Stimulated activated memory B cell treated with anti-CD40 and anti-IgM and Interleukin-4, amounts not matched to agents 10 μg/mL and 1 μg/mL and 100 μg/mL, for 72 hours (primary cell): ENCODE measurements around the gene ARHGAP6.

ENCODE experiments used
- ATAC-seq: fragments of 150-1000 bp; cut with Tn5 transposase; 2 replicates; pipeline ENCODE4 v1.10.0; 2021
- H3K27ac Mint-ChIP-seq: one replicate; pipeline ENCODE4 v1.8.0; 2022; ENCODE audit warnings: mild to moderate bottlenecking, mixed read lengths
- H3K27me3 Mint-ChIP-seq: one replicate; pipeline ENCODE4 v1.8.0; 2022; ENCODE audit warnings: mixed read lengths
- H3K36me3 Mint-ChIP-seq: one replicate; pipeline ENCODE4 v1.8.0; 2022; ENCODE audit warnings: mixed read lengths
- H3K4me1 Mint-ChIP-seq: one replicate; pipeline ENCODE4 v1.8.0; 2022; ENCODE audit warnings: mixed read lengths
- H3K4me3 Mint-ChIP-seq: one replicate; pipeline ENCODE4 v1.8.0; 2022; ENCODE audit warnings: mild to moderate bottlenecking, moderate library complexity, mixed read lengths
- H3K9me3 Mint-ChIP-seq: one replicate; pipeline ENCODE4 v1.8.0; 2022; ENCODE audit warnings: mixed read lengths

The ARHGAP6 gene

DNA sequence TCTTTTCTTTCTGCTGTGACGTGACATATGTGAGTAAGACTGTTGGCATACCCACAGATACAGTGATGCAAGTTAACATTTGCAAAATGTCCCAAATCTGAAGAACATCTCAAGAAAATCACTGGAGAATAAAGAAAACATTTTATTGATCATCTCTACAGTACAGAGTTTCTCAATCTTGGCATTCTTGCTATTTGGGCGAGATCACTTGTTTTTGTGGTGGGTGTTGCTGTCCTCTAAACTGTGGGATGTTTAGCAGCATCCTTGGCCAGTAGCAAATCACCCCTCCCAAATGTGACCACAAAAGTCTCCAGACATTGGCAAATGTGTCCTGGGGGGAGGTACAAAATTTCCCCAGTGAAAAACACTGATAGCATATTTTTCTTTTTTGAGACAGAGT lies 343.7 kb downstream of the ARHGAP6 start:
- no peak overlapping the region for H3K4me3 Mint-ChIP-seq
- no peaks in the 10 kb centered on the region for H3K4me1 Mint-ChIP-seq
- H3K36me3 Mint-ChIP-seq, result no peaks in the 10 kb centered on the region
- H3K9me3 Mint-ChIP-seq, result no peaks in the 10 kb centered on the region
- no peak for ATAC-seq
- no peak overlapping the region for H3K27ac Mint-ChIP-seq
- no peaks in the 10 kb centered on the region for H3K27me3 Mint-ChIP-seq

DNA sequence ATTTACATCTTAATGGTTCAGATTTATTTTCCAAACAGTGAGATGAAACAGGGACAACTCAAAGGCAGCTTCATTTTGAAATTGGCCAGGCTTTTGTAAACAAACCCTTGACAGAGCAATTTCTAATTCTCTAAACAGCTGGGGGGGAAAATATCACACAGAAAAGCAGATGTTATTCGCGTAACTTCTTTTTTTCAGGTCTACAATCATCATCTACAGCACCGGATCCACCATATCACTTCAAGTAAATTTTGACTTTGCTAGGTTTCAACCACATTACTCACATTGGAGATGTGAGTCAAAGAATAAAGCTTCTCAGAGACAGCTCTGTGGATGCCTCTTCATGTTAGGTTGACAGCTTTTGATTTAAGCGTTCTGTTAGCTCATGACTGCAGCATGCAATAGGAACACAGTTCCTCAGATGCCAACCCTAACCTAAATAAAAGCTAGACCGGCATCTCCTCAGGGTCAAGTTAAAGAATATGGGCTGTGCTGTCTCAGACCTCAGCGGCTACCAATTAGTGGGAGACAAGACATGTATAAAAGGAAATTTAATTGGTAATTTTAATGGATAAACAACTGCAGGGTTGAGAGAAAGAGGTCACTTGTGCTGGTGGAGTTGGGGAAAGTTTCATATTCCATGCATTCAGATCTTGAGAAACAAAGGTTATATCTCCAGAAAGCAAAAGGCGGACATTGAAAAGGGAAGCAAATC lies 345.8 kb downstream of the ARHGAP6 start:
- Mint-ChIP-seq H3K4me3 (no peak overlapping the region), H3K27me3 (no peaks in the 10 kb centered on the region), H3K4me1 (no peaks in the 10 kb centered on the region), H3K27ac (no peak overlapping the region), H3K36me3 (peaks cover 5% of the 10 kb centered on the region), H3K9me3 (no peaks in the 10 kb centered on the region)
- no peak for ATAC-seq

DNA sequence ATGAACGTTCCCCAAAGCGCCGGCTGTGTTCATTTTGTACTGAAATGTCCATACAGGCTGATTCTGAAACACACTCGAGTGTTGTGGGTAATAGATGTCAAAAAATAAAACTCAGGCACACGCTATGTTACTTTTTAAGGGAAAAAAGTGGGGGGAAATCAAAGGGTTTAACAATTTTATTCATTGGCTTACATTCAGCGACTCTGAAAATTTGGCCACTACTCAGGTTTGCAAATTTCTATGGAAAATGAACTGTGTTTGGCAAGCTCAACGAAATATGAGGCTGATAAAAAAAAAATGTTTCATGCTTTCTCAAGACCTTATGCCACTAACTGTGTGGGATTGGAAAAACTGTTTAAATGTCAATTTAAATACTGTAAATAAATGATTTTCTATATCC lies 354.0 kb downstream of the ARHGAP6 start:
- no peak overlapping the region for H3K4me3 Mint-ChIP-seq
- no peaks in the 10 kb centered on the region for H3K4me1 Mint-ChIP-seq
- no peaks in the 10 kb centered on the region for H3K27me3 Mint-ChIP-seq
- ATAC-seq, result no peak
- H3K36me3 Mint-ChIP-seq, result peaks cover 5% of the 10 kb centered on the region
- H3K27ac Mint-ChIP-seq, result no peak overlapping the region
- H3K9me3 Mint-ChIP-seq, result no peaks in the 10 kb centered on the region

DNA sequence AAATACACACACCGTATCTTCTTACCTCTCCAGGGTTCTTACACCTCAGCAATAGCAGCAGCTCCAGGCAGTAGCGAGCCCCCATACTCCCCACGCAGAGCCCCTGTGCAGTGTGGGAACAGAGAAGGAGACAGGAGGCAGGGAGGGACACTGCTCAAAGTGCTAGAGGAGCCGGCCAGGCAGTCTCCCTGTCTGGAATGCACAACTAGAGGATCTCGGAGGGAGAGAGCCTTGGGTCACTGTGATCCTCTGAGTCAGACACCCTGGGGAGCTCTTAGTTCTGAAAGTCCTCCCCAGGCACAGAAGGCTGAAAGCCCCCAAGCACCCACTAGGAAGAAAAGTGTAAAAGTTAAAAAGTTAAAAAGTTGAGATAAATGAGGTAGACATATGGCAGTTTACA lies 356.5 kb downstream of the ARHGAP6 start:
- Mint-ChIP-seq H3K9me3 (no peaks in the 10 kb centered on the region), H3K36me3 (no peaks in the 10 kb centered on the region), H3K4me3 (no peak overlapping the region), H3K4me1 (no peaks in the 10 kb centered on the region), H3K27ac (no peak overlapping the region), H3K27me3 (no peaks in the 10 kb centered on the region)
- no peak for ATAC-seq

DNA sequence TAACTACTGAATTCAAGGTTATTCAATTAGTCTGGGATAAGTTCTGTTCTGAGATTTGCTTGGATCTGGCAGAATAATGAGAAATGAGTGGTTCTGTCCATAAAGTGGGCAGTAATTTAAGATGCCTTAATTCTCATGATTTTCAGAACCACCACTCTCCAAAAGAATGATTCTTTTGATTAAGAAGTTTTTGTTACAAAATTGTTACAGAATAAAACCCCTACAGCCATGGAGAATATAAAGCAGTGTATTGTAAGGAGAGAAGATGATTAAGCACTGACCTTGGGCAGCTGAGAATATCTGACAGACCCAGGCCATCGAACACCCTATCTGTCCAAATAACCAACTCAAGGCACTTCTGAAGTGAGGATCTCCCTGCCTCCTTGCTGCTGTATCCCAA lies 360.1 kb downstream of the ARHGAP6 start:
- Mint-ChIP-seq H3K9me3 (no peaks in the 10 kb centered on the region), H3K4me1 (no peaks in the 10 kb centered on the region), H3K27me3 (no peaks in the 10 kb centered on the region), H3K36me3 (no peaks in the 10 kb centered on the region), H3K27ac (no peak overlapping the region), H3K4me3 (no peak overlapping the region)
- no peak for ATAC-seq

DNA sequence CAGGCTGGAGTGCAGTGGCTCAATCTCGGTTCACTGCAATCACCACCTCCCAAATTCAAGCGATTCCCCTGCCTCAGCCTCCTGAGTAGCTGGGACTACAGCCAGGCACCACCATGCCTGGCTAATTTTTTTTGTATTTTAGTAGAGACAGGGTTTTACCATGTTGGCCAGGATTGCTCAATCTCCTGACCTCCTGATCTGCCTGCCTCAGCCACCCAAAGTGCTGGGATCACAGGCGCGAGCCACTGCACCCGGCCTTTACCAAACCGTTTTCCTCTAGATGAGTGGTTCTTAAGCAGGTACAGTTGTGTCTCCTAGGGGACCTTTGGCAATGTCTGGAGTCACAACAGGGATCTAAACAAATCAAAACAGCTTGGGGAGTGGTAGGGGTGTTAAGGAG lies 360.9 kb downstream of the ARHGAP6 start:
- H3K27me3 Mint-ChIP-seq, result no peaks in the 10 kb centered on the region
- ATAC-seq, result no peak
- H3K9me3 Mint-ChIP-seq, result no peaks in the 10 kb centered on the region
- no peaks in the 10 kb centered on the region for H3K4me1 Mint-ChIP-seq
- no peak overlapping the region for H3K4me3 Mint-ChIP-seq
- no peak overlapping the region for H3K27ac Mint-ChIP-seq
- no peaks in the 10 kb centered on the region for H3K36me3 Mint-ChIP-seq

DNA sequence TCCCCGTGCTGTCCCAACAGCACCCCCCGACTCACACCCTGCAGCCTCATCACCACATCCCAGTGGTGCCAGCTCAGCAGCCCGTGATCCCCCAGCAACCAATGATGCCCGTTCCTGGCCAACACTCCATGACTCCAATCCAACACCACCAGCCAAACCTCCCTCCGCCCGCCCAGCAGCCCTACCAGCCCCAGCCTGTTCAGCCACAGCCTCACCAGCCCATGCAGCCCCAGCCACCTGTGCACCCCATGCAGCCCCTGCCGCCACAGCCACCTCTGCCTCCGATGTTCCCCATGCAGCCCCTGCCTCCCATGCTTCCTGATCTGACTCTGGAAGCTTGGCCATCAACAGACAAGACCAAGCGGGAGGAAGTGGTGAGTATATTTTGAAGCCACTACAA lies 367.1 kb downstream of the ARHGAP6 start:
- H3K4me3 Mint-ChIP-seq, result no peak overlapping the region
- no peaks in the 10 kb centered on the region for H3K27me3 Mint-ChIP-seq
- no peaks in the 10 kb centered on the region for H3K9me3 Mint-ChIP-seq
- ATAC-seq, result no peak
- no peak overlapping the region for H3K27ac Mint-ChIP-seq
- no peaks in the 10 kb centered on the region for H3K36me3 Mint-ChIP-seq
- peaks cover 7% of the 10 kb centered on the region for H3K4me1 Mint-ChIP-seq

DNA sequence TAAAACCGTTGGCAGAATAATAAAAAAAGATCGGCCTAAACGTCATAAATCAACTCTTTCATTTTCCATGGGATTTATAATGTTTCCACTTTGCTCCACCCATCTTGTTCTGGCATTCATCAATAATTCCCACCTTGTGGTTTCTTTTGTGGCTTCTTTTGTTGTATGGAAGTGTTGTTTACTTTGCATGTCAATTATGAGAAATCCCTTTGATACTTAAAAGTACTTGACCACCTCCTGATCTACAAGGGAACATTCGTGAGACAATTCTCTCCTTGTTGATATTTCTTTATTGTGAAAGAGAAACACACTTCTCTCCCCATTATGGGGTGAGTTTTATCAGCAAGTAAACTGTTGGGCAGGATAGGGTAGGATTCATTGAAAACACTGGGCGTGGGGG lies 369.7 kb downstream of the ARHGAP6 start:
- no peak for ATAC-seq
- H3K4me1 Mint-ChIP-seq, result peaks cover 7% of the 10 kb centered on the region
- no peak overlapping the region for H3K27ac Mint-ChIP-seq
- no peaks in the 10 kb centered on the region for H3K36me3 Mint-ChIP-seq
- H3K4me3 Mint-ChIP-seq, result no peak overlapping the region
- H3K9me3 Mint-ChIP-seq, result no peaks in the 10 kb centered on the region
- H3K27me3 Mint-ChIP-seq, result no peaks in the 10 kb centered on the region

DNA sequence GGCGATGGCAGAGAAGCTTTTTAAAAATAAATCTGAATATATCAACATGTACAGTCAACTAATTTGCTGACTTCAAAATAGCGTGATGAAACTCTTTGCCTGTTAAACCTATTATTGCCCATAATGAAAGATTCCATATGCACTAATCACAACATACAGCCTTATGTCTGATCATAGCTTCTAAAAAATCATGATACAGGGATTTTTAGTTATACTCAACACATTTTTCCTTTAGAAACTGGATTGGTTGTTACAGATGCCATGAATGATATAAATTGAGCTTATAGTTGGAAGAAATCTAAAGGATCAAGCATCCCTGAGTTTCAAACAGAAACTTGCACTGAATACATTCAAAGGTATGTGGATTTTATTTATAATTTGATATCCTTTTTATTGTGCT lies 372.6 kb downstream of the ARHGAP6 start, which contains the start of gene AMELX:
Gene AMELX (plus strand): TSS at position 301 of the 400 bp plus-strand sequence. CDS start 1,376 bp downstream, outside the sequence.
- H3K27ac Mint-ChIP-seq, result no peak within 1 kb of the TSS
- no peak within 1 kb of the TSS for H3K4me3 Mint-ChIP-seq
- H3K9me3 Mint-ChIP-seq, result no peaks in the 10 kb centered on the region
- H3K4me1 Mint-ChIP-seq, result peaks cover 7% of the 10 kb centered on the region
- no peak for ATAC-seq
- no peaks in the 10 kb centered on the region for H3K36me3 Mint-ChIP-seq
- no peaks in the 10 kb centered on the region for H3K27me3 Mint-ChIP-seq

DNA sequence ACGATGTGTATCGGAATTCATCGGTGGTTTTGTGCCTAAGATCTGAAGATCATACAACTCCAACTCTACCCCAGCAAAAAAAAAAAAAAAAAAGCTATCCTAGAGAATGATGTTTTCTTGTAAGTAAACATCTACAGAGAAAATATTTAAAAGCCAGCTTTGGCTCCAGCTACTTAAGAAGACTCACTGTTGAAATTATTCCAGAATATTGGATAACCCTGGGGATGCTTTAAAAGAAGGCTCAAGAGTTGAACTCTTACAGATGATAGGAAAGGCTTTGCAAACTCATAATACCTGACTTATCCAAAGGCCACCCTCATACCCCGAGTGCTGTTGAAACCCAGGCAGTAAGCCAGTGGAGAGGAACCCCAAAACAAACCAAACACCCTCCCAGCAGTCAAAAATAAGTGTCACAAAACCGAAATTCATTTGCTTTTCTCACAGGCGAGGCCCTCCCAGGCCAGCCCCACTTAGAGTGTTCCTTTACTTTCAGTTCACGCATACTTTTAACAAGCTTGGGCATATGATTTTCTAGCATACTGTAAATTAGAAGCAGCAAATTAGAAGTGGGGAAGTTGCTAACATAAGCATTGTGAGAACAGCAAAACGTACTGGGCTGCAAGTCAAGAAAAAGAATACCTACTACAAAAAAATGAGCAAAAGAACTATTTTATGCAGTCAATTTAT lies 375.2 kb downstream of the ARHGAP6 start:
- Mint-ChIP-seq H3K27me3 (no peaks in the 10 kb centered on the region), H3K4me3 (no peak overlapping the region), H3K4me1 (no peaks in the 10 kb centered on the region), H3K9me3 (no peaks in the 10 kb centered on the region), H3K27ac (no peak overlapping the region), H3K36me3 (no peaks in the 10 kb centered on the region)
- no peak for ATAC-seq

DNA sequence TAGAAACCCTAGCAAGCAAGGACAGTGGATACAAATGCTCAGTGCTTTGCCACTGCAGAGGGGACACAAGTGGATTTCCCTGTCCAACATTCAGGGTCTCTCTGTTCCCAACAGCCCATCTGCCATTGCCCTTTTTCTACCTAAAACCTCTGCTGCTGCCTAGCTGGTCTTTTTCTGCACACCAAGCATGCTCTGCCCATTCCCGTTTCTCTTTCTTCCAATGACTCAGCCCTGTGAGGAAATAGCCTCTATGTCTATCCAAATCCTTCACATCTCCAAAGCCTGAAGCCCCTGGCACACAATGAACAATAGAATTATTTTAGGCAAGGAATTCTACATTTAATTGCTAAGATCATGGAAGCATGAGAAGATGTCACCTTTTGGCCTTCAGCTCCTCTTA lies 378.2 kb downstream of the ARHGAP6 start:
- Mint-ChIP-seq H3K9me3 (no peaks in the 10 kb centered on the region), H3K36me3 (no peaks in the 10 kb centered on the region), H3K4me3 (no peak overlapping the region), H3K27ac (no peak overlapping the region), H3K27me3 (no peaks in the 10 kb centered on the region), H3K4me1 (no peaks in the 10 kb centered on the region)
- ATAC-seq, result no peak

DNA sequence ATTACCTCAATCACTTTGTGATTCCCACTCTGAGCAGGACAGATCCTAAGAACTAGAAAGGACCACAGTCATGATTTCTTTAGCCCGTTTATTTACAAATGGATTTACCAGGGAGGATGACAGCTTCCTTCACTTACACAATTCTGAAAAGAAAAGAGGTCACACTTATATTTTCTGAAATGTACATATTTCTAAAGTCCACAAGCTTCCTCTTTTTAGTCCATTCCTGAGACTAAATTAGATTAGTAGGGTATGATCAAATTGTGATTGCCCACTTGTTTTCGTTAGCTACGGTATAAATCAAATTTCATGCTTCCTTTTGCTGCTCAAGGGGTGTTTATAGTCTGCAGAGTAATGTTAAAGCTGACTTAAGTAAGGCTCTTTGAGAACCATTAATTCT lies 380.1 kb downstream of the ARHGAP6 start:
- no peaks in the 10 kb centered on the region for H3K4me1 Mint-ChIP-seq
- no peak overlapping the region for H3K4me3 Mint-ChIP-seq
- no peaks in the 10 kb centered on the region for H3K9me3 Mint-ChIP-seq

DNA sequence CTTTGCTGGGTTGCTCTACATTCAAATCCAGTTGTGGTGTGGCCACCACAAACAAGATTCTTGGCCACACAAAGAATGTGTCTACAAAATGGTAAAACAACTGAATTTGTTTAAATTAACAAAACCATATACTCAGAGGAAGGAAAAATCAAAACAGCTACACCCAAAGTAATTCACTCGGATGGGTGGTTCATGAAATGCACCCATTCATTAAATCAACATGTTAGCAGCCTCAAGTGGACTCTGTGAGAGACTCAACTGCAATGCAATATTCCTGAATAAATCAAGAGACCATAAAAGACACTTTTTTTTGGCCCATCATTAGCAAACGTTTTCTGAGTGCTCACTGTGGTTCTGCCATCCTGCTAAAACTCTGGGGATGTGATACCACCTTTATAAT lies 383.7 kb downstream of the ARHGAP6 start:
- H3K36me3 Mint-ChIP-seq, result no peaks in the 10 kb centered on the region
- H3K27me3 Mint-ChIP-seq, result no peaks in the 10 kb centered on the region
- H3K4me1 Mint-ChIP-seq, result no peaks in the 10 kb centered on the region
- no peak overlapping the region for H3K27ac Mint-ChIP-seq
- ATAC-seq, result no peak
- H3K4me3 Mint-ChIP-seq, result no peak overlapping the region
- no peaks in the 10 kb centered on the region for H3K9me3 Mint-ChIP-seq

More for the DNA sequence above, 380.1 kb downstream of the ARHGAP6 start:
- ATAC-seq, result no peak
- Mint-ChIP-seq H3K36me3 (no peaks in the 10 kb centered on the region), H3K27me3 (no peaks in the 10 kb centered on the region), H3K27ac (no peak overlapping the region)

DNA sequence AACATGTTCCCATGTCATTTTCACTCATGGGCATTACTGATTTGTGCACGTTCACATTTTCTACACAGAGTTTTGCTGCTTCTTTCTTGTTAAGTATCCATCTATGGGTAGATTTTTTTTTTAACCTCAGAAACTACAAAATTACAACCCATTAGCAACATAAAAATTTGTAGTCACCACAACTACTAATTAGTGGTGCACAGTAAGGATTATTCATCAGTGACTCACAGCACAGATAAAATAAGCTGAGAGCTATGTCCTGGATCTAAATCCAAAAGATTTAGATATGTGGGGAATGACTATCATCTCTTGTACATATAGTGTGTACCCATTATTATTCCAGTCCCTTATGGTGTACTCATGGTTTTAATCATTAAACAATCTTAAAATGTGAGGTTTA lies 392.2 kb downstream of the ARHGAP6 start:
- Mint-ChIP-seq H3K27ac (no peak overlapping the region), H3K9me3 (no peaks in the 10 kb centered on the region)

DNA sequence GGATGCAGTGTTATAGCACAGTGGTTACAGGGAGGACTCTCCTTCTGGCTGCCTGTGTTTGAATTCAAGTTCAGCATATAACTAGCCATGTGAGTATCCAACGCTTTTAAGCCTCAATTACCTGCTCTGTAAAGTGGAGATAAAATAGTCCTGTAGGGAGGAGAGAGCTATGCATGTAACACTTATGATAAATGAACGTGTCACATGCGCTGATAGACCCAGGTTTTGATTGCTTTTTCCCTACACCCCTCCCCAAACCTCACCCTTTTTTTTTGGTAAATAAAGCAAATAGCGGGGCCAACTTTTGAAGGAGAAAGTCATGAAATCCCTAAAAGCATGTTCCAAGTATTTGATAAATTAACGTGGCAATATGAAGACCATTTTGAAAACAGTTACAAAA lies 392.9 kb downstream of the ARHGAP6 start:
- Mint-ChIP-seq H3K4me3 (no peak overlapping the region), H3K4me1 (no peaks in the 10 kb centered on the region), H3K27me3 (no peaks in the 10 kb centered on the region), H3K9me3 (no peaks in the 10 kb centered on the region), H3K36me3 (no peaks in the 10 kb centered on the region), H3K27ac (no peak overlapping the region)
- no peak for ATAC-seq

More for the DNA sequence above, 392.2 kb downstream of the ARHGAP6 start:
- Mint-ChIP-seq H3K36me3 (no peaks in the 10 kb centered on the region), H3K4me1 (no peaks in the 10 kb centered on the region), H3K27me3 (no peaks in the 10 kb centered on the region), H3K4me3 (no peak overlapping the region)
- no peak for ATAC-seq

DNA sequence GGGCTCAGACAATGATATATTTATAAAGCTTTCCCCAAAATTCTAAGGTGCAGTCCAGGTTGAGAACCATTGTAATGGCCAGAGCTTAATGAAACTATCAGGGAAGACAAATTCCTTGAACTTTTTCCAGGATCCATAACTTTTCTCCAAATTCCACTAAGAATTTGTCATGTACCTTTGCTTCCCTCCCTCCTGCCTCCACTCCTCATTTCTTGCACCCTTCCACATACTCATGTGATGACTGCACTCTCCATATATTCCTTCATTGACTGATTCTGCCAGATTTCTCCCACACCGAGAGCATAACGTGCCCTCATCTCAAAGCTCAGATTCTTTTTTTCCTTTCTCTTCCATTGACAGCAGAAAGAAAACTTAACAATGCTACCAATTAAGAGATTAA lies 393.4 kb downstream of the ARHGAP6 start:
- Mint-ChIP-seq H3K27me3 (no peaks in the 10 kb centered on the region), H3K4me1 (no peaks in the 10 kb centered on the region), H3K36me3 (no peaks in the 10 kb centered on the region), H3K4me3 (no peak overlapping the region), H3K9me3 (no peaks in the 10 kb centered on the region), H3K27ac (no peak overlapping the region)
- ATAC-seq, result no peak
